Glutamatergic neuron (in vitro differentiated cells): ENCODE data around the gene NDUFC2. TPM values are rescaled to one million over a fixed set of nuclear protein-coding genes. Genes with fewer than 3 reads are reported as not detected.
"Not testable (repeated sequence)": the region's sequence is repeated elsewhere in the genome, so short reads cannot be mapped to it uniquely, and the experiment has no call there.

ENCODE experiments used
- DNase-seq: peaks from one replicate; pipeline ENCODE4 v3.0.0; 2022
- H3K27ac Mint-ChIP-seq: one replicate; pipeline ENCODE4 v1.8.0; 2020; ENCODE audit warnings: mild to moderate bottlenecking, mixed read lengths, inconsistent platforms; ENCODE audit not compliant: unreplicated experiment
- H3K27me3 Mint-ChIP-seq: one replicate; pipeline ENCODE4 v1.8.0; 2020; ENCODE audit warnings: mild to moderate bottlenecking, moderate library complexity, mixed read lengths, inconsistent platforms; ENCODE audit not compliant: unreplicated experiment
- H3K36me3 Mint-ChIP-seq: one replicate; pipeline ENCODE4 v1.8.0; 2020; ENCODE audit warnings: mild to moderate bottlenecking, mixed read lengths, inconsistent platforms; ENCODE audit not compliant: unreplicated experiment
- H3K4me1 Mint-ChIP-seq: one replicate; pipeline ENCODE4 v1.8.0; 2020; ENCODE audit warnings: mild to moderate bottlenecking, low read depth, mixed read lengths, inconsistent platforms; ENCODE audit not compliant: unreplicated experiment
- H3K4me3 Mint-ChIP-seq: one replicate; pipeline ENCODE4 v1.8.0; 2020; ENCODE audit warnings: mild to moderate bottlenecking, mixed read lengths, inconsistent platforms; ENCODE audit not compliant: unreplicated experiment
- H3K9me3 Mint-ChIP-seq: one replicate; pipeline ENCODE4 v1.8.0; 2020; ENCODE audit warnings: mild to moderate bottlenecking, moderate library complexity, mixed read lengths, inconsistent platforms; ENCODE audit not compliant: unreplicated experiment
- total RNA-seq: library from RNA; stranded (reverse); fragmentation: NEBNext Ultra II Directional; extraction: Animal tissue kit (Norgen Biotek cat#: 25700); gene quantifications from one replicate; pipeline ENCODE4 v1.2.1, GENCODE V29; 2021; ENCODE audit not compliant: unreplicated experiment
- TF ChIP-seq, protein P1 (sequence below): fragments of 200-600 bp; sonication (generic); IDR thresholded peaks from one replicate; pipeline ENCODE4 v1.5.0; 2021; ENCODE audit not compliant: partially characterized antibody, unreplicated experiment

The NDUFC2 gene
- total RNA-seq, 1 donor from 2014 or later = 221 TPM

DNA sequence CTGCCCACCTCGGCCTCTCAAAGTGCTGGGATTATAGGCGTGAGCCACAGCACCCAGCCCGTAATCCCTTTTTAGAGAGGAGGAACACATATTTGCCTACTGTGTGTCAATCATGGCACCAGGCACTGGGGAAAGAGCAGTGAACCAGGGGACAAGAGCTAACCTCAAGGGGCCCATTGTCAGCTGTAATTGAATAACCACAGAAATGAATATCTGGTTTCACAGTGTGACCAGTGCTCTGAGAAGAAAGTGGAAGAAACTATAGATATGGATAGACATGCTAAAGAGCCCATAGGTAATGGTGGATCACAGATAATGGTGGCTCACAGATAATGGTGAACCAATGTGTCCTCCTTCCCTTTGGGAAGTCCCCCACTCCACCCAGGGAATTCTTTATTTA lies 48.0 kb downstream of the NDUFC2 start:
- H3K36me3 Mint-ChIP-seq = no peaks in the 10 kb centered on the region
- H3K9me3 Mint-ChIP-seq = no peaks in the 10 kb centered on the region
- H3K27me3 Mint-ChIP-seq = no peaks in the 10 kb centered on the region
- TF ChIP-seq, protein P1, sequence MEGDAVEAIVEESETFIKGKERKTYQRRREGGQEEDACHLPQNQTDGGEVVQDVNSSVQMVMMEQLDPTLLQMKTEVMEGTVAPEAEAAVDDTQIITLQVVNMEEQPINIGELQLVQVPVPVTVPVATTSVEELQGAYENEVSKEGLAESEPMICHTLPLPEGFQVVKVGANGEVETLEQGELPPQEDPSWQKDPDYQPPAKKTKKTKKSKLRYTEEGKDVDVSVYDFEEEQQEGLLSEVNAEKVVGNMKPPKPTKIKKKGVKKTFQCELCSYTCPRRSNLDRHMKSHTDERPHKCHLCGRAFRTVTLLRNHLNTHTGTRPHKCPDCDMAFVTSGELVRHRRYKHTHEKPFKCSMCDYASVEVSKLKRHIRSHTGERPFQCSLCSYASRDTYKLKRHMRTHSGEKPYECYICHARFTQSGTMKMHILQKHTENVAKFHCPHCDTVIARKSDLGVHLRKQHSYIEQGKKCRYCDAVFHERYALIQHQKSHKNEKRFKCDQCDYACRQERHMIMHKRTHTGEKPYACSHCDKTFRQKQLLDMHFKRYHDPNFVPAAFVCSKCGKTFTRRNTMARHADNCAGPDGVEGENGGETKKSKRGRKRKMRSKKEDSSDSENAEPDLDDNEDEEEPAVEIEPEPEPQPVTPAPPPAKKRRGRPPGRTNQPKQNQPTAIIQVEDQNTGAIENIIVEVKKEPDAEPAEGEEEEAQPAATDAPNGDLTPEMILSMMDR = no peak
- H3K4me3 Mint-ChIP-seq = no peak overlapping the region
- no peak for DNase-seq
- no peak overlapping the region for H3K27ac Mint-ChIP-seq
- no peaks in the 10 kb centered on the region for H3K4me1 Mint-ChIP-seq

DNA sequence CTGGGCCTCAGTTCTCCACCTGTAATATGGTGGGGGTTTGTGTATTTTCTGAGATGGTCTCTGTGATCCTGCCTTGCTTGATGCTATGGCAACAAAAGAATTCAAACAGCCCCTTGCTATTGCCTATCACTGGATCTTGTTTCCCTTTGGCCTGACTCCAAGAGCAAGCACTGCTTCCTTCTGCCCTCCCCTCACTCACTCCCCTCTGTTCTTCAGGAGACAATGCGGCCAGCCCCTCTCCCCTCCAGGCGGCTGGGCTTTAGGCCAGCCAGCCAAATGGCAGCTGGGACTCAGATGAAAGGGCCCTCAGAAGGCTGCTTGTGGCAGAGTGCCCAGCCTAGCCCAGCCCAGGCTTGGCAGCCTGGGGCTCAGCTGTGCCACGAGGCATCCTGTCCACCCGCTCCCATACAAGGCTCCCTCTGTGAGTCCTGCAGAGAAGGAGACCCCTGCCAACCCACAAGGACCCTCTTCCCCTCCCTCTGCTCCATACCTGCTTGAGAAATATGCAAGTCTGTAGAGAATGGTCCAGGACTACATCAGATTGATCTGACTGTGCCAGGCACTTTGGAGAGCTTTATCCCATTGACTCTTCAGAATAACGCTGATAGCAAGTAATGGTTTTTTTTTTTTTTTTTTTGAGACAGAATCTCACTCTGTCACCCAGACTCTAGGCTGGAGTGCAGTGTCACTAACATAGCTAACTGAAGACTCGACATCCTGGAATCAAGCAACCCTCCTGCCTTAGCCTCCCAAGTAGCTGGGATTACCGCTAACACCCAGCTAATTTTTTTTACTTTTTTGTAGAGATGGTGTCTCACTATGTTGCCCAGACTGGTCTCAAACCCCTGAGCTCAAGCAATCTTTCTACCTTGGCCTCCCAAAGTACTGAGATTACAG lies 49.0 kb downstream of the NDUFC2 start:
- H3K4me1 Mint-ChIP-seq = no peaks in the 10 kb centered on the region
- no peak overlapping the region for H3K27ac Mint-ChIP-seq
- TF ChIP-seq, protein P1 = no peak
- no peak for DNase-seq
- peaks cover 2% of the 10 kb centered on the region for H3K27me3 Mint-ChIP-seq
- no peaks in the 10 kb centered on the region for H3K36me3 Mint-ChIP-seq
- no peaks in the 10 kb centered on the region for H3K9me3 Mint-ChIP-seq
- no peak overlapping the region for H3K4me3 Mint-ChIP-seq

DNA sequence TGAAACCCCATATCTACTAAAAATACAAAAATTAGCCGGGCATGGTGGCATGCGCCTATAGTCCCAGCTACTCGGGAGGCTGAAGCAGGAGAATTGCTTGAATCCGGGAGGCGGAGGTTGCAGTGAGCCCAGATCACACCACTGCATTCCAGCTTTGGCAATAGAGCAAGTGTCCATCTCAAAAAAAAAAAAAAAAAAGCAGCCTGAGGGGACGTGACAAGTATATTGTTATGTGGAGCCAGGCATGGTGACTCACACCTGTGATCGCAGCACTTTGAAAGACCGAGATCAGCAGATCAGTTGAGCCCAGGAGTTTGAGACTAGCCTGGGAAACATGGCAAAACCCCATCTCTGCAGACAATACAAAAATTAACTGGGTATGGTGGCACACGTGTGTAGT lies 51.2 kb downstream of the NDUFC2 start:
- H3K4me3 Mint-ChIP-seq, H3K36me3 Mint-ChIP-seq, H3K27me3 Mint-ChIP-seq, H3K4me1 Mint-ChIP-seq, H3K27ac Mint-ChIP-seq, DNase-seq, H3K9me3 Mint-ChIP-seq: not testable (repeated sequence)

DNA sequence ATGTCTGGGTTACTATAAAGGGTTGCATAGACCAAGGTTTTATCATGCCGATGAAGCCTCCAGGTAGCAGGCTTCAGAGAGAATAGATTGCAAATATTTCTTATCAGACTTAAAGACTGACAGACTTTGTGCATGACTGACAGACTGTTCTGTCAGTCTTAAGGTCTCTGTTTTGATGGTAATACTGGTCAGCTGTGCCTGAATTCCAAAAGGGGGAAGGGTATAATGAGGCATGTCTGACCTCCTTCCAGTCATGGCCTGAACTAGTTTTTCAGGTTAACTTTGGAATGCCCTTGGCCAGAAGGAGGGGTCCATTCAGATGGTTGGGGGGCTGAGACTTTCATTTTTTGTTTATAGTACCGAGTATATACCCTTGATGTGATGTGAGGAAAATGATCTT lies 51.9 kb downstream of the NDUFC2 start:
- Mint-ChIP-seq H3K27ac (no peak overlapping the region), H3K4me3 (no peak overlapping the region), H3K36me3 (no peaks in the 10 kb centered on the region), H3K9me3 (no peaks in the 10 kb centered on the region), H3K4me1 (no peaks in the 10 kb centered on the region), H3K27me3 (peaks cover 5% of the 10 kb centered on the region)
- TF ChIP-seq, protein P1 = no peak
- DNase-seq = no peak

DNA sequence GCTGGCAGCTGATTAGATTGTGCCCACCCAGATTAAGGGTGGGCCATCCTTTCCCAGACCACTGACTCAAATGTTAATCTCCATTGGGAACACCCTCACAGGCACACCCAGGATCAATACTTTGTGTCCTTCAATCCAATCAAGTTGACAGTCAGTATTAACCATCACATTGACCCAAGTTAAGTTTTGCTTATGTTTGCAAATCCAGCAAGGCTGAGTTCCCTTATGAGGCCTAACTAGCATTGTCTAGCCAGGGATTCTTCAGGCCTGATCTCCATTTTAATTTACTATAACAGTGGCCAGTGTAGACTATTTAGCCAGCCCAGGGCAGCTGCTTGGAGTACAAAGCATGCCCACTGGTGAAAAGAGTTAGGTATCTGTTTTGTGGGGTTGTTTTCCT lies 54.3 kb downstream of the NDUFC2 start:
- DNase-seq = no peak
- no peak overlapping the region for H3K4me3 Mint-ChIP-seq
- H3K36me3 Mint-ChIP-seq = no peaks in the 10 kb centered on the region
- H3K27ac Mint-ChIP-seq = no peak overlapping the region
- TF ChIP-seq, protein P1 = no peak
- H3K27me3 Mint-ChIP-seq = peaks cover 12% of the 10 kb centered on the region
- H3K4me1 Mint-ChIP-seq = no peaks in the 10 kb centered on the region
- no peaks in the 10 kb centered on the region for H3K9me3 Mint-ChIP-seq
